DOHH2 (cell line): ENCODE results near the gene AHRR.

ENCODE experiments used
- H3F3A ChIP-seq: fragments of 200-600 bp; sonication (generic), shearing (Covaris generic); 2 replicates; pipeline ENCODE4 v1.6.0; 2016; ENCODE audit warnings: antibody characterized with exemption, mild to moderate bottlenecking; ENCODE audit not compliant: control insufficient read depth, insufficient read depth
- H3K27ac ChIP-seq: fragments of 200-600 bp; sonication (generic); 2 replicates; pipeline ENCODE4 v1.5.1; 2014; ENCODE audit warnings: low read depth, mild to moderate bottlenecking, low read length, moderate library complexity
- H3K27me3 ChIP-seq: fragments of 200-600 bp; sonication (generic); 2 replicates; pipeline ENCODE4 v1.6.1; 2014; ENCODE audit warnings: mild to moderate bottlenecking, low read length, mixed read lengths; ENCODE audit not compliant: control insufficient read depth
- H3K36me3 ChIP-seq: fragments of 200-600 bp; sonication (generic); 2 replicates; pipeline ENCODE4 v1.6.1; 2014; ENCODE audit warnings: mild to moderate bottlenecking, low read length, moderate library complexity, mixed read lengths; ENCODE audit not compliant: control insufficient read depth
- H3K4me1 ChIP-seq: fragments of 200-600 bp; sonication (generic); 2 replicates; pipeline ENCODE4 v1.6.1; 2014; ENCODE audit warnings: mild to moderate bottlenecking, low read length, mixed read lengths; ENCODE audit not compliant: control insufficient read depth
- H3K4me2 ChIP-seq: fragments of 200-600 bp; sonication (generic); 2 replicates; pipeline ENCODE4 v1.6.0; 2014; ENCODE audit warnings: mild to moderate bottlenecking, low read length, moderate library complexity
- H3K4me3 ChIP-seq: fragments of 200-600 bp; sonication (generic); 2 replicates; pipeline ENCODE4 v1.5.1; 2014; ENCODE audit warnings: mild to moderate bottlenecking, low read length, mixed read lengths
- H3K79me2 ChIP-seq: fragments of 200-600 bp; sonication (generic); 2 replicates; pipeline ENCODE4 v1.6.1; 2014; ENCODE audit warnings: mild to moderate bottlenecking, low read length, mixed read lengths; ENCODE audit not compliant: control insufficient read depth
- H3K9me2 ChIP-seq: fragments of 200-600 bp; sonication (generic); replicated peaks from 2 replicates; pipeline ENCODE4 v1.6.1; 2014; ENCODE audit warnings: mild to moderate bottlenecking, low read length, mixed read lengths; ENCODE audit not compliant: control insufficient read depth
- H3K9me3 ChIP-seq: fragments of 200-600 bp; sonication (generic); 2 replicates; pipeline ENCODE4 v1.6.1; 2014; ENCODE audit warnings: antibody characterized with exemption, low read length, mixed read lengths; ENCODE audit not compliant: control insufficient read depth, insufficient read depth
- H4K20me1 ChIP-seq: fragments of 200-600 bp; sonication (generic); 2 replicates; pipeline ENCODE4 v1.6.0; 2014; ENCODE audit warnings: low read depth, mild to moderate bottlenecking, antibody characterized with exemption, low read length, moderate library complexity; ENCODE audit not compliant: control insufficient read depth, insufficient read depth
- EZH2phosphoT487 ChIP-seq: fragments of 200-600 bp; sonication (generic); IDR thresholded peaks from 2 replicates; pipeline ENCODE4 v1.6.1; 2017; ENCODE audit warnings: borderline replicate concordance, mild to moderate bottlenecking, antibody characterized with exemption, low read length, moderate library complexity, mixed read lengths
- TF ChIP-seq, protein P1 (sequence below): fragments of 200-600 bp; sonication (generic); IDR thresholded peaks from one replicate; pipeline ENCODE4 v1.5.1; 2014; ENCODE audit warnings: antibody characterized with exemption, mild to moderate bottlenecking, low read depth, low read length; ENCODE audit not compliant: poor library complexity, severe bottlenecking

The AHRR gene

DNA sequence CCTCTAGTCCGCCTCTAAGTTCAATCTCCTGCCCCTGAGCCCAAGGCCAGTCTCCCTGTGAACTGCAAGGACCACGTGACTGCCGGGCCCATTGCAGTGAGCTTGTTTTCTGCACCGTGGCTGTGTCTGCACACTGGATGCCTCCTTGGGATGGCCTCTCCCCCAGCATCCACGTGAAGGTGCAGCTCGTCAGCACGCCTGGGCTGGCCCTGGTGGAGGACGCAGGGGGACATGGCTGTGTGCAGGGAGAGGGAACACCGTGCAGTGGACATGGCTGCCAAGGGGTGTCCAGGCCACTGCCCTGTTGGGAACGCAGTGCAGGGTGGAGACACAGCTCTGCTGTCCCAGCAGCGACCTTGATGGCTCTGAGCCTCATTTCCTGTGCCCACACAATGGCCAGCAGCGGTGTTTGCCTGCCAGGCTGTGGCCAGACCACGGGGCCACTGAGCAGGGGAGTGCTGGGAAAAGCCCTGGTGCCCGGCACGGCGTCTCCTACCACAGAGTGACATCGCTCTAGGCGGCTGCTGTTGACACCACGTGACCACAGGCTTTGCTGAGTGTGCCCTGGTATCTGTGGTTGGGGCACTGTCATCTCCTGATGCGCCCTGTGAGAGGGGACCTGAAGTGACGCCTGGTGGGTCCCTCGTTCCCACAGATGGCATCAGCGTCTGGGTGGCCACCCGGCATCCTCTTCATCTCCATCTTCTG is 94.6 kb downstream of the AHRR start:
- no peaks in the 10 kb centered on the region for H3K9me2 ChIP-seq
- no peaks in the 10 kb centered on the region for H3K9me3 ChIP-seq
- no peak overlapping the region for H3K4me2 ChIP-seq
- H4K20me1 ChIP-seq, result no peaks in the 10 kb centered on the region
- no peaks in the 10 kb centered on the region; the same call in 1 of the 2 replicates for H3K79me2 ChIP-seq
- H3K4me3 ChIP-seq, result no peak overlapping the region
- H3K27me3 ChIP-seq, result no peaks in the 10 kb centered on the region
- no peak for TF ChIP-seq EZH2phosphoT487
- TF ChIP-seq, protein P1, sequence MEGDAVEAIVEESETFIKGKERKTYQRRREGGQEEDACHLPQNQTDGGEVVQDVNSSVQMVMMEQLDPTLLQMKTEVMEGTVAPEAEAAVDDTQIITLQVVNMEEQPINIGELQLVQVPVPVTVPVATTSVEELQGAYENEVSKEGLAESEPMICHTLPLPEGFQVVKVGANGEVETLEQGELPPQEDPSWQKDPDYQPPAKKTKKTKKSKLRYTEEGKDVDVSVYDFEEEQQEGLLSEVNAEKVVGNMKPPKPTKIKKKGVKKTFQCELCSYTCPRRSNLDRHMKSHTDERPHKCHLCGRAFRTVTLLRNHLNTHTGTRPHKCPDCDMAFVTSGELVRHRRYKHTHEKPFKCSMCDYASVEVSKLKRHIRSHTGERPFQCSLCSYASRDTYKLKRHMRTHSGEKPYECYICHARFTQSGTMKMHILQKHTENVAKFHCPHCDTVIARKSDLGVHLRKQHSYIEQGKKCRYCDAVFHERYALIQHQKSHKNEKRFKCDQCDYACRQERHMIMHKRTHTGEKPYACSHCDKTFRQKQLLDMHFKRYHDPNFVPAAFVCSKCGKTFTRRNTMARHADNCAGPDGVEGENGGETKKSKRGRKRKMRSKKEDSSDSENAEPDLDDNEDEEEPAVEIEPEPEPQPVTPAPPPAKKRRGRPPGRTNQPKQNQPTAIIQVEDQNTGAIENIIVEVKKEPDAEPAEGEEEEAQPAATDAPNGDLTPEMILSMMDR, result no peak
- H3K4me1 ChIP-seq, result peaks cover 37% of the 10 kb centered on the region
- H3F3A ChIP-seq, result no peaks in the 10 kb centered on the region
- H3K36me3 ChIP-seq, result peaks cover 20% of the 10 kb centered on the region
- no peak overlapping the region for H3K27ac ChIP-seq

DNA sequence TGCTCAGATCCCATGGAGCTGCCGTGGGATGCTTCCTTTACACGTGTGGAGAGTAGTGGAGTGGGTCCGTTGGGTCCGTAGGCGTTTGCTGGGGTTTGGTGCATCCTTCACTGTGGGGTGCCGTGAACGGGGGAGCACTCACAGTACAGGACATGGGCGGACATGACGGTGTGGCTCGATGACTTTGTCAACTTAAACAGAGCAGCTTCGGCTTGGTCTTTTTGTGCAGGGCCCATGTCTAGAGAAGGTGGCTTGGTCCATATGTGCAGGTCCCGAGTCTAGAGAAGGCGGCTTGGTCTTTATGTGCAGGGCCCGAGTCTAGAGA is 95.1 kb downstream of the AHRR start:
- Histone ChIP-seq H3K27me3 (no peaks in the 10 kb centered on the region), H3K36me3 (peaks cover 20% of the 10 kb centered on the region), H3K4me3 (no peak overlapping the region), H3K4me1 (peaks cover 32% of the 10 kb centered on the region), H4K20me1 (no peaks in the 10 kb centered on the region), H3F3A (no peaks in the 10 kb centered on the region), H3K79me2 (no peaks in the 10 kb centered on the region; the same call in 1 of the 2 replicates), H3K4me2 (no peak overlapping the region), H3K9me3 (no peaks in the 10 kb centered on the region), H3K9me2 (no peaks in the 10 kb centered on the region), H3K27ac (no peak overlapping the region)
- TF ChIP-seq, protein P1, result no peak
- no peak for TF ChIP-seq EZH2phosphoT487

DNA sequence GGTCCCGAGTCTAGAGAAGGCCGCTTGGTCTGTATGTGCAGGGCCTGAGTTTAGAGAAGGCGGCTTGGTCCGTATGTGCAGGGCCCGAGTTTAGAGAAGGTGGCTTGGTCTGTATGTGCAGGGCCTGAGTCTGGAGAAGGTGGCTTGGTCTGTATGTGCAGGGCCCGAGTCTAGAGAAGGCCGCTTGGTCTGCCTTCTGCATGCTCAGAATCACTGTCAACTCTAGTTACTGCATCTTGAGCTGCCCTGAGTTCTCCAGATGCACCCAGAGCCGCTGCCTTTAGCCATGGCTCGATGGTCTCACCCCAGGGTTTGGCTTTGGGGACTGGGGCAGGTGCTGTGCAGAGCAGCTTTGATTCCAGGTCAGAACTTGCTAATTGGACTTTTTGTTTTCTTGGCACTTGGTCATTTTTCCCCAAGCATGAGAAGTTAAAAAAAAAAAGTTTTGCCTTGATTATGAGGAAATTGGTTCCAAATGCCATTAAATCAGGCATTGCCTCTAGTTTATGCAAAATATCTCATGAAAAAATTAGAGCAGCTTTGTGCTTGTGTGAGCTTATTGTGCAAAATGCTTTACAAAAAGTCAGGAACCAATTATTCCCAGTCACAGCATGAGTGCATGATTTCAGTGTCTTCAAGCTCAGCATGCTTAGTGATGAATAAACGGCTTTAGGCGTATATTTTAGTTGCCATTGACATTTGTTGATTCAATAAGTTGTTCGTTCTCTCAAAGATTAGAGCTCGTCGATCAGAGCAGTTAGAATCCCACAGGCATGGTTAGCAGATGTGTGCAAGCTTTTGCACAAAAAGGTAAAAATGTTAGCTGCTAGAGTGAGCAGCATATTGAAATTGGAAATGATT is 96.0 kb downstream of the AHRR start:
- Histone ChIP-seq H3F3A (no peaks in the 10 kb centered on the region), H3K4me1 (peaks cover 23% of the 10 kb centered on the region), H3K9me3 (no peaks in the 10 kb centered on the region), H3K27ac (no peak overlapping the region), H3K9me2 (no peaks in the 10 kb centered on the region), H3K79me2 (no peaks in the 10 kb centered on the region; the same call in 1 of the 2 replicates), H3K27me3 (no peaks in the 10 kb centered on the region), H3K4me3 (no peak overlapping the region), H4K20me1 (no peaks in the 10 kb centered on the region), H3K4me2 (no peak overlapping the region), H3K36me3 (peaks cover 12% of the 10 kb centered on the region)
- TF ChIP-seq, protein P1, result no peak
- no peak for TF ChIP-seq EZH2phosphoT487
